ENCODE measurements around the gene MAD1L1.

- TF ChIP-seq ATF1 (CRISPR knock-in tag; IDR thresholded peaks at IDR 0.05), result no peak
- TF ChIP-seq CTCF (IDR thresholded peaks at IDR 0.05), result no peak
- TF ChIP-seq, protein P1, sequence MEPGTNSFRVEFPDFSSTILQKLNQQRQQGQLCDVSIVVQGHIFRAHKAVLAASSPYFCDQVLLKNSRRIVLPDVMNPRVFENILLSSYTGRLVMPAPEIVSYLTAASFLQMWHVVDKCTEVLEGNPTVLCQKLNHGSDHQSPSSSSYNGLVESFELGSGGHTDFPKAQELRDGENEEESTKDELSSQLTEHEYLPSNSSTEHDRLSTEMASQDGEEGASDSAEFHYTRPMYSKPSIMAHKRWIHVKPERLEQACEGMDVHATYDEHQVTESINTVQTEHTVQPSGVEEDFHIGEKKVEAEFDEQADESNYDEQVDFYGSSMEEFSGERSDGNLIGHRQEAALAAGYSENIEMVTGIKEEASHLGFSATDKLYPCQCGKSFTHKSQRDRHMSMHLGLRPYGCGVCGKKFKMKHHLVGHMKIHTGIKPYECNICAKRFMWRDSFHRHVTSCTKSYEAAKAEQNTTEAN (CRISPR knock-in tag; IDR thresholded peaks at IDR 0.05), result no peak
- no peak for TF ChIP-seq ZNF423 (CRISPR knock-in tag; IDR thresholded peaks at IDR 0.05)
- TF ChIP-seq AFF4 (CRISPR knock-in tag; IDR thresholded peaks at IDR 0.05; ENCODE audit: borderline replicate concordance), result no peak
- no peak for TF ChIP-seq NR1H2 (CRISPR knock-in tag; IDR thresholded peaks at IDR 0.05)
- TF ChIP-seq HMGA2 (CRISPR knock-in tag; IDR thresholded peaks at IDR 0.05), result no peak
- TF ChIP-seq ATF3 (CRISPR knock-in tag; conservative IDR thresholded peaks at IDR 0.05), result no peak
- TF ChIP-seq NR2C2 (CRISPR knock-in tag; IDR thresholded peaks at IDR 0.05), result no peak
Observed at GRCh38 chr7:1894313-1894900, 338.3 kb downstream of the MAD1L1 start.
